IPS-11a (cell line): ENCODE data around the gene ATG13.
"Not testable (repeated sequence)": the region's sequence is repeated elsewhere in the genome, so short reads cannot be mapped to it uniquely, and the experiment has no call there.

Source experiments
- H3K4me3 ChIP-seq: one replicate; pipeline ENCODE4 v1.5.1; 2013; ENCODE audit warnings: low read depth, low read length, control low read depth

Gene ATG13

GRCh38 chr11:46617134-46617971, at the start of gene ATG13, which contains the start of gene HARBI1:
TSS of gene ATG13 (plus strand) at chr11:46617553. CDS start at chr11:46644292, 26,739 bp downstream.
TSS of gene HARBI1 (minus strand) at chr11:46617227. CDS start at chr11:46616237, 990 bp downstream.
- peak within 1 kb of the TSS; percentile 97 for H3K4me3 ChIP-seq

DNA sequence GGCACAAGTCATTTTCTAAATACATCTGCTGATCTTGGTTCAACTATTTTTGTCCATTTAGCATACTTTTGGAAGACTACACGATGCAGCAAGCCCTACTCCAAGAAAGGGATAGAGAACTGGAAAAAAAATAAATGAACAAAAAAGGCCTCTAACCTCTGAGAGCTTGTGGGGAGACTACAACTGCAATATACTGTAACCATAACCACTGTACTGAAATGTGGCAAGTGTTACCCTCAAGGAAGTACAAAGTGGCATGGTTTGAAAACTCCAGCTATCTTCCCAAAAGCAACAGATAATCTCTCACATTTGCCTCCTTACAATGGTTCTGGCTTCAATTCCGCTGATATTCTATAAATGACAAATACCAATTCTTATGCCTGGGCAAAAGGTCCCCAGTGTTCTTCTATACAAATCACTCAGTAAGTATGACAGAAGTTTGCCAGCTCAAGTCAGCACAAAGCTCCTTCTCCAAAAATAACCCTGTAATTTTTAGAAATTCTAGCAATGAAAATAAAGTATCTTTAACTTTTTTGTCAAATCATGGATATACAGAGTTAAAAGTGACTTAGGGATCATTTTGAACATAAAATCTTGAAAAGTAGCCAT, 46.5 kb upstream of the ATG13 start:
- H3K4me3 ChIP-seq: no peak overlapping the region

GRCh38 chr11:46574656-46575055, 42.7 kb upstream of the ATG13 start:
- no peak overlapping the region for H3K4me3 ChIP-seq

DNA sequence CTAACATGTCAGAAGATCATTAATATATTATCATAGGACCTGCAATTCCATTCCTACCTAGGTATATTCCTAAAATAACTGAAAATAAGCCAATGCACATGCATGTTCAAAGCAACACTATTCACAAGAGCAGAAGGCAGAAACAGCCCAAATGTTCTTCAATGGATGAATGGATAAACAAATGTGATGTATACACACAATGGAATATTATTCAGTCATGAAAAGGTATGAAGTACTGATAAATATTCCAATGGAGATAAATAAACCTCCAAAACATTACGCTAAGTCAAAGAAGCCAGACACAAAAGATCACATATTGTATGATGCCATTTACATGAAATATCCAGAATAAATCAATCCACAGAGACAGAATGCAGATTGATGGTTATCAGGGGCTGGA, 40.3 kb upstream of the ATG13 start:
- no peak overlapping the region for H3K4me3 ChIP-seq

DNA sequence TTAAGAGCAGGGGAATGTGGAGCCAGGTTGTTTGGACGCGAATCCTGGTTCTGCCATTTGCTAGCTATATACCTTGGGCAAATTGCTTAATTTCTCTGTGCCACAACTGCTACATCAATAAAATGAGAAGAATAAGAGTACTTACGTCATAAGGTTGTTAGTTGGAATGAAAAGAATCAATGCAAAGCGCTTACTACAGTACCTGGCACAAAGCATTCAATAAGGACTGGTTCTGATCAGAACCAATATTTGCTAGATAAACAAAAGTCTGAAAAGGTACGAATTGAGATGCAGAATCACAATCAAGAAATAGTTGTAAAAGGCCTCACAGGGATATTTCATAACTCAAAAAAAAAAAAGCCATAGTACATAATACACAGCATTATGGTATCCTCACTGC, 34.8 kb upstream of the ATG13 start:
- no peak overlapping the region for H3K4me3 ChIP-seq

- H3K4me3 ChIP-seq: not testable (repeated sequence)
Measured at GRCh38 chr11:46583513-46583912, 33.8 kb upstream of the ATG13 start.

GRCh38 chr11:46588131-46588530, 29.2 kb upstream of the ATG13 start:
- no peak overlapping the region for H3K4me3 ChIP-seq

DNA sequence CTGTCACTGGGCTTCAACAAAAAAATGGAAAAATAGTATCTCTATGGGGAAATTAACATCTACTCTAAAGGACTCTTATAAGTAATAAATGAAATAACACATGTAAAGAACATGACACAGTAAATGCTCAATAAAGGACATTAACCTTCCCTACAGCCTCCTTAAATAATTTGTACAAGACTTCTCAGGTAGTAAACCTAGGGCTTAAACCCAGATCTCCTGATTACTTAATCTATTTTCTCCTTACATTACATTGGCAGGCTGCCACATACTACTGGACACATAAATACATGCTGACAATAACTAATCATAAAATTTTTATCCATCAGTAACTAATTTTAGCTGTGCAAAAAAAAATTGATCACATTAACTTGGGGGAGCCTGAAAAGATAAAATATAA, 28.4 kb upstream of the ATG13 start:
- no peak overlapping the region for H3K4me3 ChIP-seq

DNA sequence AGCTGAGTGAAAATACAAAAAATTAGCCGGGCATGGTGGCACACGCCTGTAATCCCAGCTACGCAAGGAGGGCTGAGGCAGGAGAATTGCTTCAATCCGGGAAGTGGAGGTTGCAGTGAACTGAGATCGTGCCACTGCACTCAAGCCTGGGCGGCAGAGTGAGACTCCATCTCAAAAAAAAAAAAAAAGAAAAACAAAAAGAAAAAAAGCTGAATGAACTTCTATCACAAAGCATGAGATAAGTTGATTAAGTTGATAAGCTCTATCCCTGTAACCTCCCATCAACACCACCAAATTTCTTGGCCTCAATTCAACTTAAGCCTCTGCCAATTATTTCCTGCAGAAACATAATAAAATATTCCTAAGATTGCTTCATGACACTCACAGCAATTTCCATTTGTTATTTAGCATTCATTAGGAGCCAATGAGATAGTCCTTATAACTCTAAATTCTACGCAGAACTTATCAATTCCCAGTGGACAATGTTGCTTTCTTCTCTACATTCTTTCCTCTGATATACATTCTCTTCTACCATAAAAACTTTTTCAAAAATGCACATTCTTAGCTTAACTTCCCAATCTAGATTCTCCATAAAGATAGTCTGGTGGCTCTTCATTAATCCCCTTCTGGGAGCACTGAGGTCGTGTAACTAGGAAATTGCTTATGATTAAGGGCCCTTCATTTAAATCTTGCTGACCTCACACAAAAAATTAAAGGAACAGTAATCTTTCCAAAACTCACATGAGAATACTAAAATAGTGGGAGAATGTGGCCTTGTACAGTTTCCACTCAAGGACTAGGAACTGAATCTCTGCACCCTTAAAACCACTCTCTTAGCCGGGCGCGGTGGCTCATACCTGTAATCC, 26.4 kb upstream of the ATG13 start:
- H3K4me3 ChIP-seq: no peak overlapping the region

- peak within 1 kb of the TSS; percentile 93 for H3K4me3 ChIP-seq
Measured at GRCh38 chr11:46593550-46594373, 23.6 kb upstream of the ATG13 start, which contains the start of gene AMBRA1. TSS of gene AMBRA1 (minus strand) at chr11:46594023. CDS start at chr11:46548380, 45,643 bp downstream.

GRCh38 chr11:46594374-46594700, 23.0 kb upstream of the ATG13 start:
- peak overlapping the region; percentile 93 for H3K4me3 ChIP-seq

DNA sequence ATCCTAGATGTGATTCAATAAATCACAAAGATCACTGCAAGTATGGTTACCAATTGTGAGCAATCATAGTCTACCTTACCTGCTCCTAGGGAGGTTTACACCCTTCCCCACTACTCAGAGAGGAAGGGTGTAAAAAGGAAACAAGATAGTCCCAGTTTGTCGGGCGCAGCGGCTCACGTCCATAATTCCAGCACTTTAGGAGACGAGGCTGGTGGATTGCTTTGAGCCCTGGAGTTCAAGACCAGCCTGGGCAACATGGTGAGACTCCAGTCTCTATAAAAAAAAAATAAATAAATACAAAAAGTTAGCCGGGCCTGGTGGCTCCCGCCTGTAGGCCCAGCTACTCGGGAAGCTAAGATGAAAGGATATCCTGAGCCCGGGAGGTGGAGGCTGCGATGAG, 22.6 kb upstream of the ATG13 start:
- no peak overlapping the region for H3K4me3 ChIP-seq

- no peak overlapping the region for H3K4me3 ChIP-seq
Measured at GRCh38 chr11:46597155-46597554, 20.2 kb upstream of the ATG13 start.

DNA sequence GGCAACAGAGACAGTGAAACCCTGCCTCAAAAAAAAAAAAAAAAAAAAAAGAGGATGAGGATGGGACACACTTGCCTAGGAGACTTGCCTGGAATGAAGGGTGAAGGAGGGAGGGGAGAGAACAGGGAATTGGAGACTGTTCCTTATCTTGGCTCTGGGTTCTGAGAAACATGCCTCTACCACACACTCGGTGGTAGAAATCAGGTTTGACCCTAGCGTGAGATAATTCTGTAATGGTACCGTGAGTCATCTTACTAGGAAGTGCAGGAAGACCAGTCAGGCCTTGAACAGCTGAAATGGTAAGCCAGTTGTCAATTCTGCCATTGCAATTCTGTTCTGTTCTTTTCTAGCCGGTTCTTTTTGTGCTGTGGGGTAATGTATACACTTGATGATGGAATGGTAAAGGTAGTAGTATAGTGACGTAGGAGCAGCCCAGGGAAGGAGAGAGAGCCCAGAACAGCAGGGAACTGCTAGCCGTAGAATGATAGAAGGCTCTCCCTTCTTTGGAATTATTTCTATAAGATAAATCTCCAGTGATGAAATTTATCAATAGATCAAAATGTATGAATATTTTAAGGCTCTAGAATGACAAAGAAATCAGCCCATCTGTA, 19.6 kb upstream of the ATG13 start:
- H3K4me3 ChIP-seq: no peak overlapping the region

DNA sequence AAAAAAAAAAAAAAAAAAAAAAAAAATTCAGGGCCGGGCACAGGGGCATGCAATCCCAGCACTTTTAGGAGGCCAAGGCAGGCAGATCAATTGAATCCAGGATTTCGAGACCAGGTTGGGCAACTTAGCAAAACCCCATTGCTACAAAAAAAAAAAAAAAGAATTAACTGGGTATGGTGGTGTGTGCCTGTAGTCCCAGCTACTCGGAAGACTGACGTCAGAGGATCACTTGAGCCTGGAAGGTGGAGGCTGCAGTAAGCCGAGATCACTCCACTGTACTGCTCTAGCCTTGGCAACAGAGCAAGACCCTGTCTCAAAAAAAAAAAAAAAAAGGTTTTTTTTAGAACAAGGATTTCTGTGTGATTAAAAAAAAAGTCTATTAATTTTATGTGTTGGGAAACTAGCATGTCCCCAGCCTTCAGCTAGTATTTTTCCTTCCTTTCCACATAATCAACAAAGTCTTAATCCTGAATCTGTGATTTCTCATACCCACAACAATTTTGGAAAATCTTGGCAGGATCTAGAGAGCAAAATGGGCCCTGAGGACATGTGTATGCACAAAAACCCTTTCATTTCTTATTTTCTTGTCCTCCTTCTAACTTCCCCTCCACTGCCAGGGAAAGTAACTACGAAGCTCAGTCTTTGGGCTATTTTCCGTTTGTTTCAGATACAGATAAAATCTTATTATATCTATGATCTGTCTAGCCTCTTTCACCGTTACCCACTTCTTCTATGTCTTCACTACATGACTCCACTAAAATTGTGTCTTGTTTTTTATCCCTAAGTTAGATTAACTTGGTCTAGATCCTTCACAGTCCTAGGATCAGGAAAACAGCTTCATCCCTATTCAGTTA, 17.8 kb upstream of the ATG13 start:
- no peak overlapping the region for H3K4me3 ChIP-seq

DNA sequence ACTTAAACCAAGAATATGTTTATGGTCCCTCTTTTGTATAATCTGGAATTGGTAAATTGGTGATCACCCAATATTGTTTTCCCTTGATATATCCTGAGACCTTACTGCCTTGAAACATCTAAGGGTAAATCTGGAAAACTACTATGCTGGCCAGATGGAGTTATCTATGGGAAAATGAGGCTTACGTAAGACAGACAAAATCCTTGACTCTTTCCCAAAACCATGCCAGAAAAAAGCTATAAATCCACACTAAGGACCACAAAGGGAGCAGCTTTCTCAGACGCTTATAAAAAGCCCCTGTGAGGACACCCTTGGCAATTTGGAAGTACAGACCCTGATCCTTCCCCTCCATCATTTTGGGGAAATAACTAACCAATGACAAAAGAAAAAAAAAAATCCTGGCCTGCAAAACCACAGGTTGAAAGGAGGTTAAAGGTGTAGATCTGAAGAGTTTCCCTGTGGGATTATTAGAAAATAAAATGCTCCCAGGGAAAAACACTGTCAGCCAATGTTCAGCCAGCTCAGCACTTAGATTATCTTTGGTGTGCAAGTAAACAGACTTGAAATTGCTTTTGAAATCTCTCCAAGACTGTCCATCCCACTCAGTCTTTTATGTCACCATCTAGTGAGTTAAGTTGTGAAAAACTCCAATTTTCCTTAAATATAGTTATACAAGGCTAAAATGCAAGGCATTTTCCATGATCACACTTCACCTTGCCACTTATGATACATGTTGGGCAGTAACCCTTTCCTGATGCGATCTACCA, 17.0 kb upstream of the ATG13 start:
- H3K4me3 ChIP-seq: no peak overlapping the region

GRCh38 chr11:46601129-46601528, 16.2 kb upstream of the ATG13 start:
- no peak overlapping the region for H3K4me3 ChIP-seq

- no peak overlapping the region for H3K4me3 ChIP-seq
Measured at GRCh38 chr11:46603704-46604308, 13.5 kb upstream of the ATG13 start.
